Uterus (tissue), 2 donors: ENCODE results near the gene LIMS2.
A peak's percentile ranks its signal among the peaks of the same experiment; 100 is the strongest.

Experiments
- CTCF ChIP-seq, 4 experiments: fragments of 200-600 bp in 2 of 4; fragments of 450-650 bp in 2 of 4; sonication (generic) in 2 of 4; IDR thresholded peaks; one replicate each; pipeline ENCODE4 v1.5.1; 2016 to 2019; ENCODE audit warnings: antibody characterized with exemption in 4 of 4, mild to moderate bottlenecking in 2 of 4, moderate library complexity in 1 of 4
- POLR2A ChIP-seq, 2 donors: fragments of 450-650 bp; IDR thresholded peaks; one replicate each; pipeline ENCODE4 v1.6.1; 2016; ENCODE audit warnings: antibody characterized with exemption in 2 of 2, mild to moderate bottlenecking in 1 of 2, moderate library complexity in 1 of 2

- no peak for TF ChIP-seq POLR2A (IDR thresholded peaks at IDR 0.05)
- TF ChIP-seq CTCF (IDR thresholded peaks at IDR 0.05) = peak in 1 of 4 experiments; percentile 1
Observed at GRCh38 chr2:127650041-127650784, 25.1 kb downstream of the LIMS2 start.
